ENCODE data around the gene ST3GAL4.

ST3GAL4 gene

DNA sequence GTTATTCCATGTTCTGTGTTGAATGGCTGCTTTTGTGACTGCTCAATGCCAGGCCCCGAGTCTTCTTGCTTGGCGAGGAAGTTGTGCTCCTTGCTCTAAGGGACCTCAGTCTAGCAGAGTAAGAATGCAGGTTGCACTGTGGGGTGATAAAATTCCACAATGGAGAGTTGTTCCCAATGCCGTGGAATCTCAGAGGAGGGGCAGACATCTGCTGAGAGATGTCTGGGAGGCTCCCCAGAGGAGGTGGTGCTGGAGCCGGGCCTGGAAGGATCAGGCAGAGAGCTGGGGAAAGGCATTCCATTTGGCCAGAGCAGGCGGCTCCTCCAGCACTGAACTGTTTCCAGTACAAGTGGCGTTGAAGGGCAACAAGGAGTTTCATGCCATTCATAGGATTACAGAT is 55.2 kb downstream of the ST3GAL4 start:
- no peak for DNase-seq

DNA sequence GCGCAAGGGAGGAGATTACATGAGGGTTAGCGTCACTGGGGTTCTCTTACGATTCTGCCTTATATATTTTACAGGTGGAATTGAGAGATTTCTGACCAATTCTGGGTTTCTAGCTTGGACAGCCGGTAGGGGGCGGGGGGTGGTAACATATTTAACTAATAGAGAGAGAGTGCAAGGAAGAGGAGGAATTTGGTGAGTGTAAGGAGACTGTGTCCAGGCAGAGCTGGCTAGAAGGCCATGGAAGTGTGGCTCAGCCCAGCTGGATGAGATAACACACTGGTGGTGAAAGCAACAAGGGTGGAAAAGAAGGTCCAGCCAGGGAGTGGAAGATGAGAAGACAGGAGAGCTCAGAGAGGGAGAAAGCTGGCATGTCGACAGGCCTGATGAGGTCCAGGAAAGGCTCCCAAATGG is 56.5 kb downstream of the ST3GAL4 start:
- DNase-seq, result no peak

DNA sequence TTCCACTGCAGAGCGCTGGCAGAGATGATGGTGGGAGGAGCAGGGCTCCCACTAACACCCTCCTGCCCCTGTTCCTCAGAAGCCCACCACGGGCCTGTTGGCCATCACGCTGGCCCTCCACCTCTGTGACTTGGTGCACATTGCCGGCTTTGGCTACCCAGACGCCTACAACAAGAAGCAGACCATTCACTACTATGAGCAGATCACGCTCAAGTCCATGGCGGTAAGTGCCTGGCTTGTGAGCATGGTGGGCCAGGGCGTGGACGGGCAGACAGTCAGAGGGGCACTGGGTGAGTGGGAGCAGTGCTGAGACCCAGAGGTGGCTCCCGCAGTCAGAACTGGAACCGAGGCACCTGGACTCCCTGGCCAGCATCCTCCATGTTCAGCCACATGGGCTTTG is 57.9 kb downstream of the ST3GAL4 start:
- DNase-seq, result no peak

DNA sequence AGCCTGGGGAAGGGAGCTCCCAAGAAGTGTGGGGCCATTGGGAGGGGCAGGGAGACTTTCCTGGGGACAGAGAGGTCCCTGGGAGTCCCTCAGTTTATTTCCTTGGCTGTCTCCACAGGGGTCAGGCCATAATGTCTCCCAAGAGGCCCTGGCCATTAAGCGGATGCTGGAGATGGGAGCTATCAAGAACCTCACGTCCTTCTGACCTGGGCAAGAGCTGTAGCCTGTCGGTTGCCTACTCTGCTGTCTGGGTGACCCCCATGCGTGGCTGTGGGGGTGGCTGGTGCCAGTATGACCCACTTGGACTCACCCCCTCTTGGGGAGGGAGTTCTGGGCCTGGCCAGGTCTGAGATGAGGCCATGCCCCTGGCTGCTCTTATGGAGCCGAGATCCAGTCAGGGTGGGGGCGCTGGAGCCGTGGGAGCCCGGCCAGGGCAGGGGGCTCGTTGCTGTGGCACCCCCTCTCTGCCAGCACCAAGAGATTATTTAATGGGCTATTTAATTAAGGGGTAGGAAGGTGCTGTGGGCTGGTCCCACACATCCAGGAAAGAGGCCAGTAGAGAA is 58.4 kb downstream of the ST3GAL4 start:
- no peak for DNase-seq

DNA sequence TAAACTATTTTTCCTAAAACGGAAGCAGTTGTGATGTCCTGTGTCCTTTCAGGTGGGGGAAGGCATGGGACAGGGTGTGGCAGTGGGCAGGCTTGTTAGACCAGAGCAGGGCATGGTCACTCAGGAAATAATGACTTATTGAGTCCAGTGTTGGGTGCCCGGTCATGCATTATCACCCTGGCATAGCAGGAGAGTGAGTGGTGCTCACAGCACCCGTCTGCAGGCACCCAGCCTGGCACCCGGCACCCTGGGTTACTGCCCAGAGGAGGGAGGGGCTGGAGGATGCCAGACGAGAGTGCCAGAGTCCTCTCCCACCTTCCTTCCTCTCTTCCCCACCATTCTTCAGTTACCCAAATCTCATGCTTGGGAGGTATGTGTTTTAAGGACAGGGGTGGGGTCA is 59.1 kb downstream of the ST3GAL4 start:
- DNase-seq, result no peak

DNA sequence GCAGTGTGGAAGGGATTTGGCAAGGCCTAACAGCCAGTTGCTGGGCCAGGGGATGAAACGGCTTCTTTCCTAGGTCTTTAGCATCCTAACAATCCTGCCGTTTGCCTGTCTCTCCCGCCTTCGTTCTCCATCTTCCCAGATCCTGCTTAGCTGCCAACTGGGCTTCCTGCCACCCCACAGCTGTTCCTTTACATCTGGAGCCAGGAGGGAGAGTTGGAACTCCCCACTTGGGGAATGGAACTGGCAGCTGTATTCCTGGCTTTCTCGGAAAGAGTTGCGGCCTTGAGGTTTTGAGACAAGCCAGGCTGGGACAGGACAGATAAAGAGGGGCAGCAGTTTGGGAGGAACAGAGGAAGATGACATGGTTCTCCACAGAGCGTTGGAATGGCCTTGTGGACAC is 59.6 kb downstream of the ST3GAL4 start:
- DNase-seq, result no peak

DNA sequence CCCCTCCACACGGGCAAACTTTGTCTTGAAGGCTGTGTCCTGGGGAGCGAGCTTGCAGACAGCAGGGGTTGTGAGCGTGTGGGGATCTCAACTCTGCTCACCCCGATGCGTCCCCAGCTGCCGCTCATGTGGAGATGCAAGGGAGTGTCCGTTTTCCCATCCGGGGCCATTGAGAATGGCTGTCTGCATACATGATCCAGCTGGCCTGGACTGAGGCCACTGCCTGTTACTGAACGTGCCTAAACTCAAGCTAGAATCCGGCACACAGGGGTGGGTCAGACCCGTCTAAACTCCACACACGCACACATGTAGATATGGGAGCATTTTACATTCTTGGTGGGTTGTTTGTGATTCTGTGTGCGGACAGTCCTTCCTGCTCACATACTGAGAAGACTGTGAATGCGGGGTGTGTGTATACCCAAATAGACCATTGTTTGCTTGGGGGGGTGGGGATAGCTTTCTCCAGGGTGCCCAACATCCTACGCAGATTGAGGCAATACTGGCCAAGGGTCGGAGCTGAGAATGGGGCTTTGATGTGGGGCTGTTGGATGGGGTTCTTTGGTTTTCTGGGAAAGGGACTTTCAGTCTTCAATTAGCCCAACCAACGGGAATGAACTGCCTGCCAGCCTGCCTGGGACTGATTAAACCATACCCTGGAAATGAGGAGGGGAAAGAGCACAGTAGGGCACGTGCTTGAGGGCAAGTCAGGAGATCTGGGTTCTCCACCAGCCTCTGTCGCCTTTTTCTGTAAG is 60.4 kb downstream of the ST3GAL4 start:
- no peak for DNase-seq

DNA sequence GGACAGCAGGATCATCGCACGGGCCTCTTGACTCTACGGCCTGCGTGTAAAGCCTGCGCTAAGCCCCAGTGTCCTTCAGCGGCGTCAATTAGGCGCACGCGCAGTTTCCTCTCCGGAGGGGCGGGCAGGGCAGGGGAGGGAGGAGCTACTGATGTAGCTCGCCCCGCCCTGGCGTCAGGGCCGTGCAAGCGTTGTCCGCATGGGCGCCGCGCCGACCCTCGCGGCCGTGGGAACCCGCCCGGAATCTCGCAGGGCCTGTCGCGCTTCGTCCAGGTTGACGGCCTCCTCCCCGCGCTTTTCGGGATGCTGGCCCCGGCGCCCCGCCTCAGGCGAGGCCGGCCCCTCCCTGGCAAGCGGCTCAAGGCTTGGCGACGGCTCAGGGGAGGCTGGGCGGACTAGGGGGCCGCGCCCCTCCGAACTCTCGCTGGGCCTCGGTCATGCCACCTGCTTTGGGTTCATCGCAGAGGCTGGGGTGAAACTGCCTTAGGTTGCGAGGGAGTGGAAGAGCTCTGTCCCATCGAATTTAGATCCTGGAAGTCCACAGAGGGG is 61.1 kb downstream of the ST3GAL4 start:
- peak; percentile 72 for DNase-seq

DNA sequence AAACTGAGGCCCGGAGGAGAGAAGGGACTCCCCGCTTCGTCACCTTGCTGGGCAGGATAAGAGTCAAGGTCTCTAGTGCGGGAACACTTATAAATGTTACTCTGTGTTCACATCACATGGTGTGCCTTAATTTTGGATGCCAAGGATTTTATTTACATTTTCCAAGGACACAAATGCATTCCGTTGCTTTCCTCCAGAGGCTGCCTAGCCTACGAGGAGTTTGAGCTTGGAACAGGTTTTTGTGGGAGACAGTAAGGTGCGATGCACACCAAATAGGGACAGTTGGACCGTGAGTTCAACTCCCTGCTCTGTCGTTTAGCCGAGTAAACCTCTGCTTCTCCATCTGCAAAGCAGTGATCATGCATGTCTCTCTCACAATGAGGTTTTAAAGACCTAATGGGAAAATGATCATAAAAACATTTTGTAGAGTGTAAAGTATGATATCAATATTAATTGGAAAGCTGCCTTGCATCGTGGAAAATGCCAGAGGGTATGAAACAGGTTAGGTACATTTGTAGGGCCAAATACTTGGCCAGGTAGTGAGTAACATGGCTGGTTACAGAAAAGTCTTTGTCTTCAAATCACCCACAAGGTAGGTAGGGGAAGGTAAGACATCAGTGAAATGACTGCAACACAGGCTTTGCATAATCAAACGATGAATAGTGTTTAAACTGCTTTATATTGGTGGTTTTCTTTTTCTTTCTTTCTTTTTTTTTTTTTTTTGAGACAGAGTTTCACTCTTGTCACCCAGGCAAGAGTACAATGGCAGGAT is 61.8 kb downstream of the ST3GAL4 start:
- no peak for DNase-seq

DNA sequence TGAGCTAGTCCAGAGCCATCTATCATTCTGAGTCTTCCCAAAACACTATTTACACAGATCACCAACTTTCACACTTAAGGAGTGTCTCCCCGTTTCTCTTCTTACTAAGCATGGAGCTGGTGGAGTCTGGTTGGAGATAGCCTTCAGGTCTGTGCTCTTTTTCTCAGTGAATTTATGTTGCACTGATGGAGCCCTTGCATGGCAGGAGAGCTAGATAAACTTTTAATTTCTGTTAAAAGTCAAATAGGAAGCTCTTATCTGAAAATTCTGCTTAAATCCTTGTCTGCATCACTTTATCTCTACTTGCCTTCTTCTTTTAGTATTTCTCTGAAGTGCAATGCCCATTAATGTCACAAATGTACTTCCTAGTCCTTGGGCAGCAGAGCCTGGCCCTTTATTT is 63.4 kb downstream of the ST3GAL4 start:
- DNase-seq, result no peak

DNA sequence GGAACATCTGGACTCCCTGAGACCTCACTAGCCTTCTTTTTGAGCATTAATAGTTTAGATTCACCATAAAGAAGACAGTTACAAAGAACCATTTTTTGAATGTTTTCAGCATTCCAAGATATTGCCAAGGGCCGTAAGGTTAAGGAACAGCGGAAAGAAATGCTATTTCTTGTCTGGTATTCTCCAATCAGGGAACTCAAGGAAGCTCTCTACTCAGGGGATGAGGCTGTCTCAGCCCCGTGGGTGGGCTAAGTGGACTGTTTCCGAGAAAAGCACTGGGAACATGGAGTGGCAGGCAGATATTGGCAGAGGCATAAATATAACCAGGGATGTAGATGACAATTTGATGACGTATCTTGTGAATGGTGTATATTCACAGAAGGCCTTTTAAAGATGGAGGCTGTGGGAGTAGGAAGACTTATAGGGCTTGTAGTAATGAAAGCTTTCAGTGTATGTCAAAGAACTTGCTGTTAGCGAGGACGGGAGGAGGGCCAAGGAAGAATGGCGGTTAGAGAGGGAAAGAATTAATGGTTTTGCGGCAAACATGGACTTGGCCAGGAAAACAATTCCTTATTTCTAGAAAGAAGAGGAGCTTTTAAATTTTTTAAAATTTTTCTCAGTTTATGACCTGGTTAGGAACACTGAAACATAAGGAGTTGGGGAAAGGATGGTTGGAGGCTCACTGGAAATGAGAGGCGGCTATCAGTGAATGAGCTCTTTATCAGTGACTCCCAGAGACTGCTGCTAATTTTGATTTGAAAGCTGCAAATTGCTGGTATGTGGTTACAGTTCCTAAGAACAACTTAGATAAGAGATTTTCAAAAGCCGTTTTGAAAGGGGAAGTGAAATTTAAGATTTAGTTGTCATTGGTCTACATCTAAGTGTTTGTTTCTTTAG is 64.6 kb downstream of the ST3GAL4 start:
- DNase-seq, result no peak

DNA sequence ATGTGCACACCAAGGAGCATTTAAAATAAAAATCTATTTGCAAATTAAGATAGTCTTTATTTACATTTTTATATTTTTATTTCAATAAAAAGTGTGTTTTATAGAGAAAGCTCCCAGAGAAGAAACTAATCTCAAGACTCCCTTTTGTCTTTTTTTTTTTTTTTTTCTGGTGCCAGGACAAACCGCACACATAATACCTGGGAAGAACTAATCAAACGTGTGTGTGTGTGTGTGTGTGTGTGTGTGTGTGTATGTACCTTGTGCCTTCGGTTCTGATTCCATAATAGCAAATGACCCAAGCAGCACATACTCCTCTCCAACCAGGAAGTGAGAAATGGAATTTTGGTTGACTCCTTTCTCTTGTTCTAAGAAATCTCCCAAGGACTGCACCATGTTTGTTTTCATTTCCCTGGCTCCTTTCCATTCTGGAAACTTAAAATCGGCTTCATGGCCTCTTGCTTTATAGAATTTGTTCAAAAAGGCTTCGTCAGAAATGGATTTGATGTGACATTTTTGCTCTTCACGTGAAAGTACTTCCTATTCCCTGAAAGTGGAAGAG is 65.3 kb downstream of the ST3GAL4 start:
- DNase-seq, result no peak

DNA sequence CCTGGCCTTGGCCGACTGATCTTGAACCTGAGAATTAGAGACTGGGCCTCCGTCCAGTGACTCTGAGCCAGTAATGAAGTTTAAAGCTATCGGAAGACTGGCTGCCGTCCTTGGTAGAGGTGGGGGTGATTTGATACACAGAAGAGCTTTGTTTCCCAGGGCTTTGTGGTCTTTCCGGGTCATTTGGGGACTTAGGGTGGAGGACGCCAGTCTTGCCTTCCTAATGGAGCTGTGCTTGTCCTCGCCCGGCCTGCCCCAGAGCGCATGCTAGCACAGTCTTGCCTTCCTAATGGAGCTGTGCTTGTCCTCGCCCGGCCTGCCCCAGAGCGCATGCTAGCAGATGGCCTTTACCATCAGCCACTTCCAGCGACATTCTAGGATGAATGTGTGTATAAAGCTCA is 65.8 kb downstream of the ST3GAL4 start:
- no peak for DNase-seq

DNA sequence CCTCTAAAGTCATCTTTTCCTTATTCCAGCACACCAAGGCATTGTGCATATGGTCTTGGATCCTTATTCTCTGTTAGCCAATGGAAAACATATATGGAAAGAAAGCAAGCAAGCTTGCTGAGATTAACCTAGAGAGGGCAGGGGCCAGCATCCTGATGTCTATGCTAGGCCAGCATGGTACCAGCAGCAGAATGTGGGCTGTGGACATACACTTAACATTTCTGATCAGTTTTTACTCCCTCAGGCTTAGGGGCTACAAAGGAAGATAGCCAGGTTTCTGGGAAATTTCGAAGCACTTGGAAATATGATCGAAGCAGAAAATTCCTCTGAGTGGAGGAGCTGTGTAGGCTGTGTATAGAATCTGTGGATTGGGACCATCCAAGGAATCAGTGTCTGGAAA is 67.0 kb downstream of the ST3GAL4 start:
- no peak for DNase-seq

DNA sequence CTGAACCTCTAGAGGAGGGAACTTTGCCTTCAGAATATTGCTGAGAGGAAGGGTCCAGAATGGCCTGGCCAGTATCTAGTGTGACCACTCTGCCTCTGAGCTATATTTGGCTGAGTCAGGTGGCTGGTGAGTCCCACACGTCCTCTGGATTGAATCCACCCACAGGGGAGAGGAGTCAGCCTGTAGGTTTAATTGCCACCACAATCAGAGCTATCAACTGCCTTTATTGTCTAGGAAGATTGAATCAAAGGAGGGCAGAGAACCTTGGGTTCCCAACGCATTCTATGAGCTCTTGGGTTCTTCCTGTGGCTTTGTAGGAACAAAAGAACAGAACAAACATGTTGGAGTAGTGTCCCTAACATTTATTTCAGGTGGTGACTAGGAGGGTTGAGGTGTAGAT is 67.7 kb downstream of the ST3GAL4 start:
- no peak for DNase-seq

DNA sequence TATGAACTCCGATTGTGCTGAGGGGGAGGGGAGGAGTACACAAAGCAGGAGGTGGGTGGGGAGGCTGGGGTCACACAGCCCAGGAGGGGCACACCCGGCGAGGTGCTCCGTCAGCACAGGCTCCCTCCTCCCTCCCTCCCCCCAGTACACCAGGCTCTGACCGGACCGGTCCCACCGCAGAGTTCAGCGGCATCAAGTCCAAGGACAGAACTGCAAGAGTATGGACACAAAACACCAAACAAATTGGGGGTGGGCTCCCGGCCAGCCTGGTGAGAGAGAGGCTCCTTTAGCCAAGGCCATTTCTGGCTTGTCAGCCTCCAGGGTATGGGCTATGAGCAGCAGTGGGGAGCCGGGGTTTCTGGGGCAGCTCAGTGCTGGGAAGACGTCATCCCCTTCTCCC is 68.3 kb downstream of the ST3GAL4 start:
- DNase-seq, result no peak

DNA sequence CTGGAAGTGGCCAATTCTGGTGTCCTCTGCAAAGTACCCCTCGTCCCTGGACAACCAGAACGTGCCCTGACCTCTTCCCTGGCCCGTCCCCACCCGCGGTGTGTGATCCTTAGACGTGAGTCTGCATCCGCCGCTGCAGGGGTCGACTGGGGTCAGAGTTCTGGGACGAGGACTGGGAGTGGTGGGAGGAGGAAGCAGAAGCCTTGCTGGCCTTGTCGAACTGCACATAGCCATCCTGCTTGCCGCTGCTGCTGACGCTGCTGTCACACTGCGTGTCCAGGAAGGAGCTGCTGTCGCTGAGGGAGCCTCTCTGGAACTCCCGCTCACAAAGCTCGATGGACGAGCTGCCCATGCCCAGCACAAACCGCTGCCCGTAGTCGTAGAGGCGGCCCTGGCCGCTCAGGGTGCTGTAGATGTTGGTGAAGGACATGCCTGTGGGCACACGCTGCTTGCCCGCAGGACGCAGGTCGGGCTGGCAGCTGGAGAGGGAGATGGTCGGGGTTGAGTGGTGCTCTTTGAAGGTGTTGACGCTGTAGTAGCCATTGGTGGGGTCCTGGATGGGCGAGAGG is 69.1 kb downstream of the ST3GAL4 start:
- DNase-seq, result no peak

DNA sequence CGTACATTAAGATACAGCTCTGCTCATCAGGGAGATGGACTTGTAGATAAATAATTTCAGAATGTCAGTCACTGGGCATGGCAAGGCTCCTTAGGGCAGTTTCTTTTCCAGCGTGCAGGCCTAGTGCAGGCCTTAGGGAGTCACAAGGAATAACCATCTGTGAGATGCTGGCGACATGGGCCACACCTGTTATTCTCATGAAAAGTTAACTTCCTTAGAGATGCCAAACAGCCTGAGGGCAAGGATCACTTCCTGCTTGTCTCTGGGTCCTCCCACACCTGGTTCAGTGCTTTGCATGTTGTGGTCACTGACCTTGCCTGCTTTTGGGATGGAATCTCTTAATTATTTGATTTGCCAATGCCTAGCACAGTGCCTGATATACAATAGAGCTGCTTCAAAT is 70.6 kb downstream of the ST3GAL4 start:
- DNase-seq, result no peak

DNA sequence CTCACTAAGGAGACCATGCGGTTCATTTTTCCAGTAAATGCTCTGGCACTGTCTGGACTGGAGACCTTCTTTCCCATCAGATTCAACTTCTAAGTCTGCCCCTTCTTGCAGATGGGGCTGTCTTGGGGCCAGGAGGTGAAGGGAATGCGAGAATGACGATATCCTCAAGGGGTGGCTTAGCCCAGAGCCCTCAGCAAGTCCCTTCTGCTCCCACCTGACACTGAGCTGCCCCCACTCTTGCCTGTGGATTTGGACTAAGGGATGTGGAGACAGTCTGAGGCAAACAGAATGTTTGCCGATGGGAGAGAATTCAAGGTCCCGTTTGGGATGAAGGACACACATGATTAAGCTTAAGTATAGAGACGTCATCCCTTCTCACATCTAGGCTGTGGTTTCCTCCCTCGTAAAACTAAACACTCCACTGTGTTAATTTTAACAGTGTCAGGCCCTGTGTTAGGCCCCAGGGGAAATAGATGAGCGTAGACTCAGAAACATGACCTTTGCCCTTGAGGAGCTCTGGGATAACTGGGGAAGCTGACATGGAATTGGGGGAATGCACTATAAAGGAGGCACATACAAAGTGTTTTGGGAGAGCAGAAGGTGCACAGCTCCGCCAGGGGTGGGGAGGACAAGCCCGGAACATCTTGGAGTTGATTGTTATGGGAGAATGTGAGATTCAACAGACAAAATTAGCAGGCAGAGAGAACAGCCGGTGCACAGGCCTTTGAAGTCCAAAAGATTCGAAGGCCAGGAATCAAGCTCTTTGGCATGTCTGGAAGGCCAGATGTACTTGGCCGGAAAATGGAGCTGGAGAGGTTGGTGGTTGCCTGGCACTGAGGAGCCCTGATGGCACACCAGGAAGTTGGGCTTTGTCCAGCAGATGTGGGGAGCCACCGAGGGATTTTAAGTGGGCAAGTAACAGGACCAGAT is 71.6 kb downstream of the ST3GAL4 start:
- no peak for DNase-seq

DNA sequence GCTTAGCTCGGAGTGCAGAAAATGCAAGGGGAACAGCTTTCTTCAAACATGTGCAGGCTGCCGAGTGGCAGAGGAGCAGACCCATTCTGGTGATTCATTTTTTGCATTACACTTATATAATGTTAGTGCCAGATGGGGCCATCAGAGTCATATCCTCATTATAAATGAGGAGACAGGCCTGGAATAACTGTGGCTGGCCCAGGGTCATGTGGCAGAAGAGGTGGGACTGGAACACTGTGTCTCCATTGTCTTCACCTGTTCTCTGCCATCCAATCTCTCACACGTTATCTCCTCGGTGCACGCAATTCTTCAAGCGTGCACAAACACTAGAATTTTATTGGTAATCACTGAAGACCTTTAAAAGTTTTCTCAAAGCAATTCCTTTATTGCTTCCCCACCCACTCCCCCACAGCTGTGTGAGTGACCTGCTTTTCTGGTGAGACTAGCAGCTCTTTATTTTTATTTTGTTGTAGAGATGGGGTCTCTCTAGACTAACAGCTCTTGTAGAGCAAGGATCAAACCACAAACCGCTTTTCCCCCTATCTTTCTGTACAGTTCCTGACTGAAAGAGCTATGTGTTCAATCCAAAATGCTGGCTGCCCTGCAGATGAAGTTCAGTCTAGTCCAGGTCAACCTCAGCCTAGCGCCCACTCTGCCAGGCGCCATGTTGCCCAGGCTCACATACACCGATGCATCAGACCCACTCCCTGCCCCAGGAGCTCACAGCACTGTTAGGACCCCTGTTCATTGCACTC is 75.3 kb downstream of the ST3GAL4 start:
- no peak for DNase-seq

Data from CD4-positive, alpha-beta T cell treated with Interleukin-17A for 1 hour (primary cell).